Right cardiac atrium (tissue), 5 donors: ENCODE measurements around the gene HSPB9. TPM values are rescaled to one million over a fixed set of nuclear protein-coding genes. Genes with fewer than 3 reads are reported as not detected.
A peak's percentile ranks its signal among the peaks of the same experiment; 100 is the strongest.

Experiments
- ATAC-seq, 2 donors: fragments of 200-7000 bp; cut with Tn5 transposase; one replicate each; pipeline versions ENCODE4 v1.8.0 to v1.9.1; 2020; ENCODE audit warnings: moderate library complexity in 2 of 2, mild to moderate bottlenecking in 1 of 2
- DNase-seq, 3 donors: peaks; one replicate each; pipeline ENCODE4 v3.0.0-alpha.2; 2020
- H3K27ac ChIP-seq: one replicate; pipeline ENCODE4 v1.5.1; 2013; ENCODE audit warnings: mild to moderate bottlenecking, low read length, control low read depth, moderate library complexity
- H3K27me3 ChIP-seq: one replicate; pipeline ENCODE4 v1.6.1; 2013; ENCODE audit not compliant: control insufficient read depth, insufficient read depth
- H3K4me1 ChIP-seq: one replicate; pipeline ENCODE4 v1.6.1; 2013; ENCODE audit warnings: low read length; ENCODE audit not compliant: control insufficient read depth, insufficient read depth
- H3K4me3 ChIP-seq: one replicate; pipeline ENCODE4 v1.5.1; 2013; ENCODE audit warnings: low read length, control low read depth
- H3K9me3 ChIP-seq: one replicate; pipeline ENCODE4 v1.6.1; 2013; ENCODE audit warnings: low read length; ENCODE audit not compliant: control insufficient read depth
- WGBS: extraction: QIAGEN DNeasy Blood & Tissue Kit; methylation state at CpG from one replicate; pipeline ENCODE4 v1.1.7; 2013; 5-methylcytosine and 5-hydroxymethylcytosine counted together
- intact Hi-C, 4 donors: fragments of 100-400 bp; cut with DNase I; formaldehyde crosslinking; loops; one replicate each; pipeline versions ENCODE4 v1.11.0 to v1.14.0; 2022 to 2023
- polyA plus RNA-seq: library from polyadenylated mRNA; stranded (reverse); fragments of 200-250 nt; gene quantifications from one replicate; pipeline ENCODE4 v1.2.3, GENCODE V29; 2013
- total RNA-seq, 4 donors: library from RNA; stranded (reverse); fragmentation: NEBNext Ultra II Directional; extraction: Animal tissue kit (Norgen Biotek cat#: 25700); gene quantifications; one replicate each; pipeline ENCODE4 v1.2.1, GENCODE V29; 2021
- donor health status: healthy with polysubstance abuse.
- donor health status: DM: no; HTN: yes; CAD: no.
- donor health status: DM: no; HTN: no; CAD: no.
- donor health status: DM: no; HTN: yes; CAD: no; lungs with severe emphysema.
- donor health status: DM: yes; HTN: yes; CAD: no.

The HSPB9 gene
- total and polyA plus RNA-seq, 5 donors, result 0.18 to 0.21 (median 0.20) TPM; not detected in 1

DNA sequence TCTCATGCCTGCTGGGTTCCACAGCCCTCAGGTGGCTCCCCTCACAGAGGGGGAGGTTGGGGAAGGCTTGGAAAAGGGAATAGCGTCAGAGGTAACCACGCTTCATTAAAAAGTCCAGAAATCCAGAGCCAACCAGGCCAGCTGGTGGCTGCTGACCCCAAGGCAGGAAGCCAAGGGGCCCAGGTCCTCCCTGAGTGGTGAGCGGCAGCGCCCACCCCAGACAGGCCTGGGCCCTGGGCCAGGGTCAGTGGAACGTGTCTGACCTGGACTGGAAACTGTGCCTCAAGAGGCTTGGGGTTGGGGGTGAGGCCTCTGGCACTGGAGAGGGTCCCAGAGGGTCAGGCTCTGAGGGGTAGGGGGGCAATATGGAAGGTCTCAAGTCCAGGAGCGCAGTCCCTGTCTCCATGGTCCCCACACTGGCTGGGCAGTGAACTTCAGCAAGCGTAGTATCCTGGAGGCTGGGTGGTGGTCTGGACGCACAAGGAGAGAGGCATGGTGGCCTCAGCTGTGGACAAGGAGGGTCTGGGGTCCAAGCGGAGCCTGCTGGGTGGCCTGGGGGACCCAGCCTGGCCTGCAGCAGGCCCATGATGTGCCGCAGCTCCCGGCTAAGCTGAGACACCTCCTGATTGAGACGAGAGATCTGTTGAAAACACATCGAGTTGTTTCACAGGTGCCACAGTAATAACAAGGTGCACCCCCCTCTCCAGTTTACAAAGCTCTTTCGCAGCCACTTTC, 37.4 kb downstream of the HSPB9 start:
- peak in 1 of 3 donors; percentile 32 for DNase-seq
- no peak for ATAC-seq

DNA sequence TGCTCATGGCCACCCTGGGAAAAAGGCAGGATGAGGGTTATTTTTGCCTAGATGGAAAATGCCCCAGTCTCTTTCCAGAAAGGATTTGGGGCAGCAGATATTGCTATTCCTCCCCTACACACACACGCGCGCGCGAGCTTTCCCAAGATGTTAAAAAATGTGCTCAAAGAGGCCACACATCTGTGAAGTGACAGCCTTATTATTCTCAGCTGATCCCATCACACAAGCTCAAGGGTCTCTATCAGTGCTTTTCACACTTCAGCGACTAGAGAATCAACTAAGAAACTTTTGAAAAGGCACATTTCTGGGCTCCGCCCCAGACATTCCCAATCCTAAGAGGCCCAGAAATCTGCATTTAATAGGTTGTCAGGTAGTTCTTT, 37.9 kb downstream of the HSPB9 start:
- H3K27me3 ChIP-seq, result no peaks in the 10 kb centered on the region
- DNase-seq (peak in 1 of 3 donors; percentile 4), ATAC-seq (no peak)
- H3K4me1 ChIP-seq, result no peaks in the 10 kb centered on the region
- no peak overlapping the region for H3K27ac ChIP-seq
- WGBS, result 74% methylated on average over 7 of the region's 7 CpGs
- no peaks in the 10 kb centered on the region for H3K9me3 ChIP-seq
- no peak overlapping the region for H3K4me3 ChIP-seq
- intact Hi-C loops, result no loop called here

More for the DNA sequence above, 37.4 kb downstream of the HSPB9 start:
- Histone ChIP-seq H3K9me3 (no peaks in the 10 kb centered on the region), H3K27ac (no peak overlapping the region), H3K4me1 (no peaks in the 10 kb centered on the region), H3K27me3 (no peaks in the 10 kb centered on the region), H3K4me3 (no peak overlapping the region)
- intact Hi-C loops, result no loop called here
- WGBS, result 69% methylated on average over 14 of the region's 14 CpGs

DNA sequence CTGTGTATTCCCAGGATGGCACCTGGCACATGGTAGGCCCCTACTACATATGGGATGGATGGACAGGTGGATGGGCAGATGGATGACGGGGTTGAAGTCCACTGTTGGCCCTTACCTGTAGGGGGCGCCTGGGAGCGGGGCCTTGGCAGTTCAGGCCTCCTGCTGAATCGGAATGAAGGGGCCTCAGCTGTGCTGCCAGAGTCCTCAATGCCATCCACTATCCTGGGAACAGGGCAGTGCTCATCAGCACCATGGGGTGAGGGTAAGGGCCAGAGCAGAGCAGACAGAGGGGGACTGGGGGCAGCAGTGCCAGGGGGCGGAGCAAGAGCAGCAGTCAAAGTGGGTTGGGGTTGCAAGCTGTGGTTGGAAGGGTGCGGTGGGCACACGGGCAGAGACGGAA, 40.5 kb downstream of the HSPB9 start:
- Histone ChIP-seq H3K4me3 (no peak overlapping the region), H3K27ac (no peak overlapping the region), H3K4me1 (no peaks in the 10 kb centered on the region), H3K9me3 (no peaks in the 10 kb centered on the region), H3K27me3 (no peaks in the 10 kb centered on the region)
- no peak for ATAC-seq
- peak in 1 of 3 donors; percentile 46 for DNase-seq
- intact Hi-C loops, result no loop called here
- WGBS, result 52% methylated on average over 8 of the region's 8 CpGs

DNA sequence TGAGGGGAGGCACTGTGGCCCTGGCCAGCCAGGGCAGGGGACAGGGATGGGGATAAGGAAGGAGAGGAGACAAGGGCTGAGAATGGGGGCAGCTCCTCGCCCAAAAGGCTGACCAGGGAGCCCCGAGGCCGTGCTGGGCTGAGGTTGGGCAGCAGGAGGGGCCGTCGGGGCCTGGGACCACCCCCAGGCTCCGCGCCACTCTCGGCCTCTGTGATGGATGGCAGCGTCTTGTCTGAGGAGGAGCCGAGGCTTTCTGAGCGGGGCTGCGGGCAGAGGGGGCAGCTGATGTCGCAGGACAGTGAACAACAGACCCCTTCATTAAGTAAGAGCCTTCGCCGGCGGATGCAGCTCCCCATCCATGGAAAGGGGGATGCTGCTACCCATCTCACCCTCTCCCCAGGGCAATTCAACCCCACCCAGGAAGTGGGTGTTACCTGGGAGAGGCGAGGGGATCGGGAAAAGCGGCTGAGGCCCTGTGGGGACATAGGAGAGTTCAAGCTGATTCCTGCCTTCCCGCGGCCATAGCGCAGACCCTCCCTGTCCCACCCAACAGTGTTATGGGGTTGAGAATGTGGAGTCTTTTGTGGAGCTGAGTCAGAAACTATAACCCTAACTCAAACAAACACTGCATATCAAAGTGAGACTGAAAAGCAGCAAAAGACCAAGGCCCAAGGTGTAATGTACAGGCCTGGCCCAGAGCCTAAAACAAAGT, 41.2 kb downstream of the HSPB9 start:
- Histone ChIP-seq H3K27ac (no peak overlapping the region), H3K27me3 (no peaks in the 10 kb centered on the region), H3K9me3 (no peaks in the 10 kb centered on the region), H3K4me1 (no peaks in the 10 kb centered on the region), H3K4me3 (no peak overlapping the region)
- DNase-seq (peak in 1 of 3 donors; percentile 37), ATAC-seq (peak in 1 of 2 donors; percentile 5)
- 59% methylated on average over 22 of the region's 22 CpGs for WGBS
- intact Hi-C loops, result no loop called here

DNA sequence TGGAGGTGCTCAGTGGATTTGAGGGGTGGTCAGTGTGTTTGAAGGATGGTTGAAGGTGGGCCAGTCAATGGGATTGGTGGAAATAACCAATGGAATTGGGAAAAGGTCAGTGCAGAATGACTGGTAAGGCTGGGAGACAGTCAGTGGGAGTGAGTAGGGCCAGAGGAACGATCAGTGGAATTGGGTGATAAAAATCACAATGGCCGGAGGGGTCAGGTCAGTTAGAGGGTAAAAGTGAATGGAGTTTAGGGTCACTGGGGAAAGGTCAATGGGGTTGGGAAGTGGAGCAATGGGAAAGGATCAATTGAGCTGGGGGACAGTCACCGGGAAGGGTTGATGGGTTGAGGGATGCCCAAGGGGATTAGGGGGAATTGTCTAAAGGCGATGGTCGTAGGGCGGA, 43.1 kb downstream of the HSPB9 start:
- intact Hi-C loops, result no loop called here
- no peak for ATAC-seq
- Histone ChIP-seq H3K9me3 (no peaks in the 10 kb centered on the region), H3K27ac (no peak overlapping the region), H3K4me3 (no peak overlapping the region), H3K4me1 (no peaks in the 10 kb centered on the region), H3K27me3 (no peaks in the 10 kb centered on the region)
- DNase-seq, result no peak
- 83% methylated on average over 6 of the region's 6 CpGs for WGBS

DNA sequence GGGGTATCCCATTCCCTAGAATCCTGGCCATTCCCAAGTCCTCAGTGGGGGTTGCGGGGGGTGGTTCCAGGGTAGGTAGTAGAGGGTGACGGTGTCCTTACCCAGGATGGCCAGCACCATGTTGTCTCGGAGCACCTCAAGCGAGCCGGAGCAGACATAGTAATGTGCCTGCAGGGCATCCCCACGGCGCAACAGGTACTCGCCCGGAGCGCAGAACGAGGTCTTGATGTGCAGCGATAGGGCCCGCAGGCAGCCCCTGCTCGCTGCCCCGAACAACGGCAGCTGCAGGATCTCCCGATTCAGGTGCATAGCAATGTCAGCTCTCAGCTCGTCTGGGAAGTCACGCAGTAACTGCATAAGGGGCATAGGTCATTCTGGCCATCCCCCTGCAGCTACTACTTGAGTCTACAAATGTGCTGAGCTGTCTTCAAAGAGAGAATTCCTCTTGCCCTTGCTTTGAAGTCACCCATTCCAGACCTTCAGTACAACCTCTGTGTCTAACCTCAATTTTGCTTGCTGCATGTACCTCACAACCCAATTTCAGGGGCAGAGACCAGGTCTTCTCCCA, 43.7 kb downstream of the HSPB9 start:
- Histone ChIP-seq H3K9me3 (no peaks in the 10 kb centered on the region), H3K4me1 (no peaks in the 10 kb centered on the region), H3K27ac (no peak overlapping the region), H3K4me3 (no peak overlapping the region), H3K27me3 (no peaks in the 10 kb centered on the region)
- DNase-seq (peak in 1 of 3 donors; percentile 36), ATAC-seq (no peak)
- intact Hi-C loops, result no loop called here
- 93% methylated on average over 19 of the region's 19 CpGs for WGBS

DNA sequence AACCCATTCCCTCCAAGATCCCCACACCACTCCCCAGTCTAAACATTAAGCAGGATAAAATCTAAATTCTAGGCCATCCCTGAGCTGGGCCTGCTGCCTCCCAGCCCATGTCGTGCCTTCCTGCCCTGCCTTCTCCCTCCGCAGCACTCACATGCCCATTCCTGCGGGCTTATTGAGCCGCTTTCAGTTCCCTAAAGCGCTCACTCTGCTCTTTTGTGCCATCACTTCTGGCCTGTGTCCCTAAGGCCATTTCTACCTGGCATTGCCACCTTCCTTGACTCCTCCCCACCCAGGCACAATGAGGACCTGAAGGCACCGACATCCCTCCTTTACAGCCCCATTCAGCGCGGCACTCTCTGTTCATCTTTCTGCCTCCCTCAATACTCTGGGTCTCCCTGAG, 45.2 kb downstream of the HSPB9 start:
- DNase-seq (peak in 1 of 3 donors; percentile 29), ATAC-seq (no peak)
- Histone ChIP-seq H3K27me3 (no peaks in the 10 kb centered on the region), H3K27ac (no peak overlapping the region), H3K9me3 (no peaks in the 10 kb centered on the region), H3K4me3 (no peak overlapping the region), H3K4me1 (no peaks in the 10 kb centered on the region)
- 91% methylated on average over 8 of the region's 8 CpGs for WGBS
- intact Hi-C loops, result no loop called here

DNA sequence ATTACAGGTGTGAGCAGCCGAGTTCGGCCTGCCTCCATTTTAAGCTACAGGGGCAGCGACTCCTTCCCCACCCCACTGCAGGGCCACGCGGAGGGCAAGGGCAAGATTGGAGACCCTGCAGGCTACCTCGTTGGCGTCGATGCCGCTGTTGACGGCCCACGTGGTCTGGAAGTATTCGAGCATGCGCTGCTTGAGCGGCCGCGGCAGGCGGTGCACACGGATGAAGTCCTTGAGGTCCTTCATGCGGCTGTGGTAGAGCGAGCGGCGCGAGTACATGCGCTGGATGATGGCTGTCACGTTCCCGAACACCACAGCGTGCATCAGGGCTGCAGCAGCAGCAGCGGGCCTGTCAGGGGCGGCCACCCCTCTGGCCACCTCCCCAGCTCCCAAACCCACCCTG, 46.7 kb downstream of the HSPB9 start:
- Histone ChIP-seq H3K27me3 (no peaks in the 10 kb centered on the region), H3K4me1 (no peaks in the 10 kb centered on the region), H3K9me3 (no peaks in the 10 kb centered on the region), H3K27ac (no peak overlapping the region), H3K4me3 (no peak overlapping the region)
- intact Hi-C loops, result no loop called here
- WGBS, result 92% methylated on average over 29 of the region's 29 CpGs
- no peak for ATAC-seq
- DNase-seq, result peak in 1 of 3 donors; percentile 35

DNA sequence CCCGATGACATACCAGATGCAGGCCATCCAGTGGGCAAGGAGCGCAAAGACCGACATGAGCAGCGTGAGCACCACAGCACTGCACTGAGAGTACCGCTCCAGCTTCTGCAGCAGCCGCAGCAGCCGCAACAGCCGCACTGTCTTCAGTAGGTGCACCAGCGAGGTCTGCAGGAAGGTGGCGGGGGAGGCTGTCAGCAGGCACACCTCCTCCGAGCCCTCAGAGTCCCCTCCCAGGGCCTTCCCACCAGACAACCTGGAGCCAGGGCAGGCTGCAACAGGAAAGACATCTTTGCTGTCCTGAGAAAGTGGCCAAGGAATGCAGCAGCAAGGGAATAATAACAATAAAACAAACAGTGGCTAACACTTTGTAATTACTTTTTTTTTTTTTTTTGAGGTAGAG, 49.2 kb downstream of the HSPB9 start:
- intact Hi-C loops, result no loop called here
- Histone ChIP-seq H3K9me3 (no peaks in the 10 kb centered on the region), H3K4me3 (no peak overlapping the region), H3K27me3 (no peaks in the 10 kb centered on the region), H3K27ac (no peak overlapping the region), H3K4me1 (no peaks in the 10 kb centered on the region)
- DNase-seq, result peak in 1 of 3 donors; percentile 8
- ATAC-seq, result no peak
- WGBS, result 45% methylated on average over 11 of the region's 11 CpGs
